ENCODE measurements around the gene RYR2. TPM values are rescaled to one million over a fixed set of nuclear protein-coding genes. Genes with fewer than 3 reads are reported as not detected.

RYR2 gene
- total RNA-seq, 1 experiment from 2014 or later, result 2.8 TPM

- H3K4me3 ChIP-seq (ENCODE audit: low read depth, low read length, poor library complexity, severe bottlenecking), result no peak overlapping the region
- H3K27me3 ChIP-seq (replicated peaks; ENCODE audit: insufficient read depth, low read depth, low read length, poor library complexity), result no peaks in the 10 kb centered on the region
- CTCF ChIA-PET, result interaction anchor here (0.9 to 1.6 kb wide), 3 partner anchors 345 to 628 kb away, joined by 3 read pairs; partner anchors contain the start of gene RYR2
- intact Hi-C loops (cut with micrococcal nuclease; ENCODE audit: unreplicated experiment), result loop anchor here (1.0 to 10.0 kb wide), 5 partner anchors 105 to 1282 kb away; partner anchors contain the start of genes HEATR1 and RYR2
- POLR2A ChIA-PET (ENCODE audit: low non-redundant PET), result no interaction called here
- no TSS peak for BruUV-seq (replicated peaks)
- TF ChIP-seq EZH2 (IDR thresholded peaks at IDR 0.05; ENCODE audit: borderline replicate concordance, low read depth, low read length, poor library complexity, severe bottlenecking), result no peak
- TF ChIP-seq CTCF (conservative IDR thresholded peaks at IDR 0.05; ENCODE audit: low read depth, low read length), result no peak
- no peaks in the 10 kb centered on the region for H3K36me3 ChIP-seq (ENCODE audit: insufficient read depth, low read length, poor library complexity, severe bottlenecking)
- no peaks in the 10 kb centered on the region for H3K4me1 ChIP-seq (ENCODE audit: insufficient read depth, low read length, poor library complexity, severe bottlenecking)
- no peak for DNase-seq (ENCODE audit: low spot score)
- H3K27ac ChIP-seq (ENCODE audit: low read depth, low read length, poor library complexity, severe bottlenecking), result no peak overlapping the region
- H3K9me3 ChIP-seq (ENCODE audit: low read depth, low read length, poor library complexity, severe bottlenecking), result no peaks in the 10 kb centered on the region
Observed at GRCh38 chr1:237387144-237387505, 345.1 kb downstream of the RYR2 start.

- H3K36me3 ChIP-seq (ENCODE audit: insufficient read depth, low read length, poor library complexity, severe bottlenecking), result no peaks in the 10 kb centered on the region
- intact Hi-C loops (cut with micrococcal nuclease; ENCODE audit: unreplicated experiment), result no loop called here
- H3K4me1 ChIP-seq (ENCODE audit: insufficient read depth, low read length, poor library complexity, severe bottlenecking), result no peaks in the 10 kb centered on the region
- H3K4me3 ChIP-seq (ENCODE audit: low read depth, low read length, poor library complexity, severe bottlenecking), result no peak overlapping the region
- no peak for DNase-seq (ENCODE audit: low spot score)
- BruUV-seq (replicated peaks), result no TSS peak
- no peaks in the 10 kb centered on the region for H3K27me3 ChIP-seq (replicated peaks; ENCODE audit: insufficient read depth, low read depth, low read length, poor library complexity)
- ChIA-PET CTCF (no interaction called here), POLR2A (ENCODE audit: low non-redundant PET) (no interaction called here)
- no peak overlapping the region for H3K27ac ChIP-seq (ENCODE audit: low read depth, low read length, poor library complexity, severe bottlenecking)
- no peaks in the 10 kb centered on the region for H3K9me3 ChIP-seq (ENCODE audit: low read depth, low read length, poor library complexity, severe bottlenecking)
- TF ChIP-seq CTCF (conservative IDR thresholded peaks at IDR 0.05; ENCODE audit: low read depth, low read length), result no peak
- no peak for TF ChIP-seq EZH2 (IDR thresholded peaks at IDR 0.05; ENCODE audit: borderline replicate concordance, low read depth, low read length, poor library complexity, severe bottlenecking)
Observed at GRCh38 chr1:237390823-237391222, 348.8 kb downstream of the RYR2 start.

- no peak for DNase-seq (ENCODE audit: low spot score)
- no TSS peak for BruUV-seq (replicated peaks)
- TF ChIP-seq CTCF (conservative IDR thresholded peaks at IDR 0.05; ENCODE audit: low read depth, low read length) (no peak), EZH2 (IDR thresholded peaks at IDR 0.05; ENCODE audit: borderline replicate concordance, low read depth, low read length, poor library complexity, severe bottlenecking) (no peak)
- Histone ChIP-seq H3K4me3 (ENCODE audit: low read depth, low read length, poor library complexity, severe bottlenecking) (no peak overlapping the region), H3K4me1 (ENCODE audit: insufficient read depth, low read length, poor library complexity, severe bottlenecking) (no peaks in the 10 kb centered on the region), H3K36me3 (ENCODE audit: insufficient read depth, low read length, poor library complexity, severe bottlenecking) (no peaks in the 10 kb centered on the region), H3K27me3 (replicated peaks; ENCODE audit: insufficient read depth, low read depth, low read length, poor library complexity) (no peaks in the 10 kb centered on the region), H3K27ac (ENCODE audit: low read depth, low read length, poor library complexity, severe bottlenecking) (no peak overlapping the region), H3K9me3 (ENCODE audit: low read depth, low read length, poor library complexity, severe bottlenecking) (no peaks in the 10 kb centered on the region)
- CTCF ChIA-PET, result no interaction called here
- intact Hi-C loops (cut with micrococcal nuclease; ENCODE audit: unreplicated experiment), result no loop called here
- POLR2A ChIA-PET (ENCODE audit: low non-redundant PET), result no interaction called here
Observed at GRCh38 chr1:237393632-237394031, 351.6 kb downstream of the RYR2 start.

Measured in A673 (cell line).